AG04450 (cell line): Measurements from ENCODE around the gene KLC1. TPM values are rescaled to one million over a fixed set of nuclear protein-coding genes. Genes with fewer than 3 reads are reported as not detected.
A peak's percentile ranks its signal among the peaks of the same experiment; 100 is the strongest.

Experiments used
- CTCF ChIA-PET: fragments of 300-600, 350-600 bp; formaldehyde crosslinking; extraction: SDS; loops from one replicate; lab custom pipeline; 2022; ENCODE audit warnings: antibody characterized with exemption, inconsistent platforms; lab: Charles Lee
- POLR2A ChIA-PET: fragments of 350-600 bp; formaldehyde crosslinking; extraction: SDS; loops from one replicate; lab custom pipeline; 2021; ENCODE audit warnings: antibody characterized with exemption, inconsistent platforms; lab: Yijun Ruan, JAX
- DNase-seq: peaks from one replicate; pipeline ENCODE4 v3.0.0-alpha.2; 2011; ENCODE audit warnings: low read depth, low spot score
- H3K27ac ChIP-seq: one replicate; pipeline ENCODE4 v1.5.1; 2012; ENCODE audit warnings: low read depth, low read length, control low read depth
- H3K27me3 ChIP-seq: one replicate; pipeline ENCODE4 v1.6.0; 2012; ENCODE audit warnings: low read length; ENCODE audit not compliant: control insufficient read depth, insufficient read depth
- H3K4me3 ChIP-seq: 2 replicates; pipeline ENCODE4 v1.5.1; 2011; ENCODE audit warnings: mild to moderate bottlenecking, low read depth, low read length, control low read depth
- H3K9me3 ChIP-seq: 2 replicates; pipeline ENCODE4 v1.5.1; 2012; ENCODE audit warnings: low read length; ENCODE audit not compliant: control insufficient read depth, insufficient read depth
- polyA plus RNA-seq: library from polyadenylated mRNA; depleted of rRNA; stranded (reverse); fragments of >200 nt; gene quantifications from 2 replicates; pipeline ENCODE4 v1.2.3, GENCODE V29; 2011
- TF ChIP-seq, protein P1 (sequence below): IDR thresholded peaks from 2 replicates; pipeline ENCODE4 v1.5.1; 2011; ENCODE audit warnings: low read depth, low read length, control low read depth, inconsistent platforms

The KLC1 gene
- polyA plus RNA-seq, 1 experiment, result 160 TPM

DNA sequence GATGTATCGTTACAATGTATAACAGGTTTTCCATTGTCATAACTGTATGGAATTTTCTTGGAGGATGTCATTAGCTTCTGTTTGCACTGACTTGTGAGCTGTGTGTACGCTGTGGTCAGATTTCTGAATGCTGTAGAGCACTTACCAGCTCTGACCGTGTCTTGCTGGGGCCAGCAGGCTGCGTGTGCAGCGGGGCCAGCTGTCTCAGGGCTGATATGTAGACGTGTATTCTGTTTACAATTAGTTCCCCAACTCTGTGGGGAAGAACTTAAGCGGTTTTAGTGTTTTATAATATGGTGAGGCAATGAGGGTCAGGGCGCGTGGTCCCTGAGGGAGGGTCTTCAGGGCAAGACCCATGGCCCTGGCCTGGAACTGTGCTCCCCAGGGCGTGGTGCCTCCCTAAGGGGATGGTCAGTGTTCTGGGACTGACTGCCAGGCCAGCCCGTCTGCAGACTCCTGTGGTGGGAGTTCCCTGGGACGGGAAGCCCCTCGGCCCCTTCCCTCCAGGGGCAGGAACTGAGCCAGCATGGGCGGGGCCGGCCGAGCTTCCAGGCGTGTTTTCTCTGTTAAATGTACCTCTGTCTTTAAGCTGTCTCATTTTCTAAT lies 67.6 kb downstream of the KLC1 start:
- CTCF ChIA-PET, result no interaction called here
- H3K27me3 ChIP-seq, result no peaks in the 10 kb centered on the region
- peak; percentile 73 for DNase-seq
- H3K4me3 ChIP-seq, result no peak overlapping the region
- H3K9me3 ChIP-seq, result no peaks in the 10 kb centered on the region
- H3K27ac ChIP-seq, result peak overlapping the region; percentile 90
- POLR2A ChIA-PET, result interaction anchor here (0.7 to 1.5 kb wide), 4 partner anchors 19 to 66 kb away, joined by 3 to 7 read pairs (median 4); partner anchors contain the start of genes XRCC3 and ZFYVE21
- TF ChIP-seq, protein P1, sequence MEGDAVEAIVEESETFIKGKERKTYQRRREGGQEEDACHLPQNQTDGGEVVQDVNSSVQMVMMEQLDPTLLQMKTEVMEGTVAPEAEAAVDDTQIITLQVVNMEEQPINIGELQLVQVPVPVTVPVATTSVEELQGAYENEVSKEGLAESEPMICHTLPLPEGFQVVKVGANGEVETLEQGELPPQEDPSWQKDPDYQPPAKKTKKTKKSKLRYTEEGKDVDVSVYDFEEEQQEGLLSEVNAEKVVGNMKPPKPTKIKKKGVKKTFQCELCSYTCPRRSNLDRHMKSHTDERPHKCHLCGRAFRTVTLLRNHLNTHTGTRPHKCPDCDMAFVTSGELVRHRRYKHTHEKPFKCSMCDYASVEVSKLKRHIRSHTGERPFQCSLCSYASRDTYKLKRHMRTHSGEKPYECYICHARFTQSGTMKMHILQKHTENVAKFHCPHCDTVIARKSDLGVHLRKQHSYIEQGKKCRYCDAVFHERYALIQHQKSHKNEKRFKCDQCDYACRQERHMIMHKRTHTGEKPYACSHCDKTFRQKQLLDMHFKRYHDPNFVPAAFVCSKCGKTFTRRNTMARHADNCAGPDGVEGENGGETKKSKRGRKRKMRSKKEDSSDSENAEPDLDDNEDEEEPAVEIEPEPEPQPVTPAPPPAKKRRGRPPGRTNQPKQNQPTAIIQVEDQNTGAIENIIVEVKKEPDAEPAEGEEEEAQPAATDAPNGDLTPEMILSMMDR, result no peak

- Histone ChIP-seq H3K4me3 (no peak overlapping the region), H3K27ac (no peak overlapping the region), H3K27me3 (no peaks in the 10 kb centered on the region), H3K9me3 (no peaks in the 10 kb centered on the region)
- CTCF ChIA-PET, result no interaction called here
- no peak for DNase-seq
- TF ChIP-seq, protein P1, result no peak
- POLR2A ChIA-PET, result interaction anchor here (1.1 to 1.5 kb wide), 2 partner anchors 33 to 67 kb away, joined by 6 to 7 read pairs; no protein-coding TSS in a partner anchor
Observed at GRCh38 chr14:103697206-103697602, 68.2 kb downstream of the KLC1 start.

GRCh38 chr14:103697603-103698379 lies 68.8 kb downstream of the KLC1 start:
- Histone ChIP-seq H3K9me3 (no peaks in the 10 kb centered on the region), H3K4me3 (no peak overlapping the region), H3K27me3 (no peaks in the 10 kb centered on the region), H3K27ac (peak overlapping the region; percentile 39)
- TF ChIP-seq, protein P1, result no peak
- no peak for DNase-seq
- ChIA-PET POLR2A (no interaction called here), CTCF (no interaction called here)

- CTCF ChIA-PET, result no interaction called here
- TF ChIP-seq, protein P1, result no peak
- no peaks in the 10 kb centered on the region for H3K9me3 ChIP-seq
- no peak for DNase-seq
- H3K27ac ChIP-seq, result no peak overlapping the region
- no peak overlapping the region for H3K4me3 ChIP-seq
- H3K27me3 ChIP-seq, result no peaks in the 10 kb centered on the region
- POLR2A ChIA-PET, result no interaction called here
Observed at GRCh38 chr14:103698380-103699260, 69.6 kb downstream of the KLC1 start.
